Naive B cell (primary cell): Measurements from ENCODE around the gene MFRP. TPM values are rescaled to one million over a fixed set of nuclear protein-coding genes. Genes with fewer than 3 reads are reported as not detected.
A peak's percentile ranks its signal among the peaks of the same experiment; 100 is the strongest.

Experiments
- ATAC-seq, 2 donors: fragments of 150-1000 bp; cut with Tn5 transposase; 2 replicates each; pipeline ENCODE4 v1.10.0; 2021; ENCODE audit warnings: low read depth in 2 of 2, mild to moderate bottlenecking in 2 of 2, moderate library complexity in 2 of 2
- DNase-seq: peaks from one replicate; pipeline ENCODE4 v3.0.0; 2022
- H3K27ac Mint-ChIP-seq, 6 donors: one replicate each; pipeline ENCODE4 v1.8.0; 2020 to 2022; ENCODE audit warnings: mild to moderate bottlenecking in 6 of 6, mixed read lengths in 6 of 6, moderate library complexity in 5 of 6, inconsistent platforms in 2 of 6
- H3K27me3 Mint-ChIP-seq, 3 donors: one replicate each; pipeline ENCODE4 v1.8.0; 2021 to 2022; ENCODE audit warnings: mixed read lengths in 3 of 3, mild to moderate bottlenecking in 1 of 3
- H3K36me3 Mint-ChIP-seq, 2 donors: one replicate each; pipeline ENCODE4 v1.8.0; 2020 to 2022; ENCODE audit warnings: mixed read lengths in 2 of 2, inconsistent platforms in 1 of 2, mild to moderate bottlenecking in 1 of 2
- H3K4me1 Mint-ChIP-seq, 3 donors: one replicate each; pipeline ENCODE4 v1.8.0; 2020 to 2022; ENCODE audit warnings: mixed read lengths in 3 of 3, inconsistent platforms in 1 of 3, mild to moderate bottlenecking in 1 of 3, moderate library complexity in 1 of 3
- H3K4me3 Mint-ChIP-seq, 8 donors: one replicate each; pipeline ENCODE4 v1.8.0; 2020 to 2022; ENCODE audit warnings: mild to moderate bottlenecking in 8 of 8, mixed read lengths in 8 of 8, moderate library complexity in 8 of 8, inconsistent platforms in 2 of 8
- H3K9me3 Mint-ChIP-seq, 7 donors: one replicate each; pipeline ENCODE4 v1.8.0; 2020 to 2022; ENCODE audit warnings: mixed read lengths in 7 of 7, mild to moderate bottlenecking in 5 of 7, inconsistent platforms in 2 of 7, moderate library complexity in 1 of 7
- polyA plus RNA-seq, 6 donors: library from polyadenylated mRNA; unstranded; fragments of 300-500 nt; fragmentation: Illumina TruSeq; gene quantifications; one replicate each; pipeline ENCODE4 v1.2.3, GENCODE V29; 2021; ENCODE audit warnings: low read depth in 6 of 6

Gene MFRP
- polyA plus RNA-seq, 6 donors from 2014 or later, result not detected

DNA sequence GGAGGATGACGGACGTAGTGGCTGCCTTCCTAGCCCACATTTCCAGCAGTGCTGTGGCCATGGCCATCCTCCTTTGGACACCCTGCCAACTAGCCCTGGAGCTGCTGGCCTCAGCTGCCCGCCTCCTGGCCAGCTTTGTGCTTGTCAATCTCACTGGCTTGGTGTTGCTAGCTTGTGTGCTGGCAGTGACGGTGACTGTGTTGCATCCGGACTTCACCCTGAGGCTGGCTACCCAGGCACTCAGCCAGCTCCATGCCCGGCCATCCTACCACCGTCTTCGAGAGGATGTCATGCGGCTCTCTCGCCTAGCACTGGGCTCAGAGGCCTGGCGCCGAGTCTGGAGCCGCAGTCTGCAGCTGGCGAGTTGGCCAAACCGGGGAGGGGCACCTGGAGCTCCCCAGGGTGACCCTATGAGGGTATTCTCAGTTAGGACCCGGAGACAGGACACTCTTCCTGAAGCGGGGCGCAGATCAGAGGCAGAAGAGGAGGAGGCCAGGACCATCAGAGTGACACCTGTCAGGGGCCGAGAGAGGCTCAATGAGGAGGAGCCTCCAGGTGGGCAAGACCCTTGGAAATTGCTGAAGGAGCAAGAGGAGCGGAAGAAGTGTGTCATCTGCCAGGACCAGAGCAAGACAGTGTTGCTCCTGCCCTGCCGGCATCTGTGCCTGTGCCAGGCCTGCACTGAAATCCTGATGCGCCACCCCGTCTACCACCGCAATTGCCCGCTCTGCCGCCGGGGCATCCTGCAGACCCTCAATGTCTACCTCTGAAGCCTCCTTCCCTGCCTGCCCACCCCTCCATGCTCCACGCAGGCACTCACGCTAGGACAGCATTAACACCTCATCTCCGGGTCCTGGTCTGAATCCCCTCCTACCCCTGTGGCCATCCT, 10.6 kb downstream of the MFRP start:
- H3K4me3 Mint-ChIP-seq, result peak overlapping the region; percentile 93 to 100 (median 97)
- H3K36me3 Mint-ChIP-seq, result peaks cover 0 to 16% of the 10 kb centered on the region in 2 donors
- peaks cover 29 to 66% (median 60%) of the 10 kb centered on the region in 3 donors for H3K4me1 Mint-ChIP-seq
- DNase-seq (no peak), ATAC-seq (no peak)
- peak overlapping the region in 3 of 6 donors; percentile 14 to 98 (median 69) for H3K27ac Mint-ChIP-seq
- no peaks in the 10 kb centered on the region for H3K9me3 Mint-ChIP-seq
- peaks cover 12 to 17% (median 13%) of the 10 kb centered on the region in 3 donors for H3K27me3 Mint-ChIP-seq

DNA sequence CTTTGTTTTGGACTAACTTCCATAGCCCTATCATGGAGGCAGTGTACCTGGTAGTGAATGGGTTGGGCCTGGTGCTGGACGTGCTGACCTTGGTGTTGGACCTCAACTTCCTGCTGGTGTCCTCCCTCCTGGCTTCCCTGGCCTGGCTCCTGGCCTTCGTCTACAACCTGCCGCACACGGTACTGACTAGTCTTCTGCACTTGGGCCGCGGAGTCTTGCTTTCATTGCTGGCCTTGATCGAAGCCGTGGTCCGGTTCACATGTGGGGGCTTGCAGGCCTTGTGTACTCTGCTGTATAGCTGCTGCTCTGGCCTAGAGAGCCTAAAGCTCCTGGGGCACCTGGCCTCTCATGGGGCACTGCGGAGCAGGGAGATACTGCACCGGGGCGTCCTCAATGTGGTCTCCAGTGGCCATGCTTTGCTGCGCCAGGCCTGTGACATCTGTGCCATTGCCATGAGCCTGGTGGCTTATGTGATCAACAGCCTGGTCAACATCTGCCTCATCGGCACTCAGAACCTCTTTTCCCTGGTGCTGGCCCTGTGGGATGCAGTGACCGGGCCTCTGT, 11.3 kb downstream of the MFRP start:
- DNase-seq, result no peak
- Mint-ChIP-seq H3K36me3 (peaks cover 0 to 16% of the 10 kb centered on the region in 2 donors), H3K27ac (peak overlapping the region in 4 of 6 donors; percentile 96 to 99 (median 98)), H3K9me3 (no peaks in the 10 kb centered on the region), H3K4me3 (peak overlapping the region; percentile 93 to 100 (median 97)), H3K27me3 (peaks cover 10 to 17% (median 11%) of the 10 kb centered on the region in 3 donors), H3K4me1 (peaks cover 27 to 62% (median 56%) of the 10 kb centered on the region in 3 donors)
- ATAC-seq, result no peak

DNA sequence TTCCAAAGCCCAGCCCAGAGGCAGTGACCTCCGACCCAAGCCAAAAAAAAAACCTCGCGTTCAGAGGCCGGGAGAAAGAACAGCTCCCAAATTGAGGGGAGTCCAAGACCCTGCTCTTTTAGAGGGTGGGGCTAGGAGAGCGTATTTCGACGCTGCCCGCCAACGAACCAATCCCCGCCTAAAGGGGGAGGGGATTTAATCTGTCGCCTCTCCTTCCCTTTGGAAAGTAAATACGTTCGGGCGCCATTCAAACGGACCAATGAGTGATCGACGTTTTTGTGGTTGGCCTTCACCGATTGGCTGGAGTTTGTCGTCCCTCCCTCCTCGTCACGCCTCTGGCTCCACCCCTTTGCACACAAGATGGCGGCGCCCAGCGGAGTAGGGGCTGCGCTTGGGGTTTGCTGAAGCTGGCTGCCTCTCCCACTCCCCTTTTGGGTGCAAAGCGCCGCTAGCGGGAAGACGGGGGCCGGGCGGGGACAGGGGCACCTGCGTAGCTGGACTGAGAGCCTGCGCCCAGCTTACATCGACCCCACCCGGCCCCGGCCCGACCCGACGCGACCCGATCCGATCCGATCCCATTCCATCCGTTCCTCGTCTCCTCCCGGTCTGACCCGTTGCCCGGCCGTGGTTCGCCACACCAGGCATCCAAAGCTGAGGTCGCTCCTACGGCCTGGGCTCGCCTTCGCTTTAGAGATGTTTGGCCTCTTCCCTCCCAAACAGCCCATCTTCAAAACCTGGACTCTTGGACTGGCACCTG, 12.2 kb downstream of the MFRP start, which contains the start of gene RNF26:
Gene RNF26 (plus strand): TSS at position 354 of the 757 bp plus-strand sequence. CDS start 596 bp downstream, outside the sequence.
- peak; percentile 93 for DNase-seq
- peak within 1 kb of the TSS; percentile 94 to 99 (median 97) for H3K27ac Mint-ChIP-seq
- peaks cover 26 to 60% (median 55%) of the 10 kb centered on the region in 3 donors for H3K4me1 Mint-ChIP-seq
- H3K27me3 Mint-ChIP-seq, result peaks cover 8 to 15% (median 13%) of the 10 kb centered on the region in 3 donors
- H3K4me3 Mint-ChIP-seq, result peak within 1 kb of the TSS; percentile 93 to 100 (median 97)
- ATAC-seq, result peak; percentile 96 to 97
- H3K9me3 Mint-ChIP-seq, result no peaks in the 10 kb centered on the region
- H3K36me3 Mint-ChIP-seq, result peaks cover 0 to 14% of the 10 kb centered on the region in 2 donors

DNA sequence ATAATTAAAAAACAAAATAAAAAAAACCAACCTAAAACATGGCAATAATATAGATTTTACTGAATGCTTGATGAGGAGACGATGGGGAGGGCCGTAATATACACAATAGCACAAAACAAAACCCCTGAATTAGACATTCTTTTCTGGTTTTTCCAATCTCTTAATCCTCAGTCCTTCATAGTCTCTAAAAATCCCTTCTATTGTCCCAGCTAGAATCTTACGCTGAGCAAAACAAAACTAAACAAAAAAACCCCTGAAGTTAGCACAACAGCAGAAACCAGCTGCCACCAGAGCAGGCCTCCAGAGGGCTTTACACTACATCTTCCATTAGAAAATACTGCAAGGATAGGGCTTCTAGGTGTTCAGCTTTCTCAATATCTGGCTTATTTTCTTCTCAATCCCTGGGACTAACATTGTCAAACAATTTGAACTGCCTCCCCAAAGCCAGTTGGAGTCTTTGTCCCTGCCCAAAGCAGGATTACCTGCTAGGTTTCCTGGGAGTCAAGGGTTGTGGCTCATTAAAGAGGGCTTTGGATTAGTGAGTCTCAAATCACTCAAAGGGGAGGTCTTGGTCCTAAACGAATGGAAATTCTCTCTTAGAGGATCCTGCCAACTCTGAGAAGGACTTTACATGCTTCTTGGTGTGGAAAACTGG, 14.3 kb downstream of the MFRP start:
- Mint-ChIP-seq H3K36me3 (peaks cover 0 to 5% of the 10 kb centered on the region in 2 donors), H3K4me3 (peak overlapping the region in 6 of 8 donors; percentile 37 to 99 (median 94)), H3K27ac (peak overlapping the region in 2 of 6 donors; percentile 15 to 45), H3K9me3 (no peaks in the 10 kb centered on the region), H3K27me3 (peaks cover 0 to 8% (median 5%) of the 10 kb centered on the region in 3 donors), H3K4me1 (peaks cover 23 to 41% (median 40%) of the 10 kb centered on the region in 3 donors)
- no peak for DNase-seq
- ATAC-seq, result no peak

DNA sequence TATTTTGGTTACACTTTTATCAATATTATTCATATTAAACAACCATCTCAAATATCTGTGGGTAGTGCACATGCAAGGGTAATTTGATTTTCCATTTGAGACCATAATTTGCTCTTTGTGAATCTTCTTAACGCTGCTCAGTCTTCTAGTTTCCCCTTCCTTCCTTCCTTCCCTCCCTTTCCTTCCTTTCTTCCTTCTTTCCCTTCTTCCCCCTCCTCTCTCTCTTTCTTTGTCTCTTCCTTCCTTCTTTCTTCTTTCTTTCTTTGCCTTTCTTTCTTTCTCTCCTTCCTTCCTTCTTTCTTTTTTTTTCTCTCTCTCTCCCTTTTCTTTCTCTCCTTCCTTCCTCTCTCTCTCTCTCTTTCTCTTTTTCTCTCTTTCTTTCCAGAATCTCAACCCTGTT, 16.3 kb downstream of the MFRP start:
- H3K36me3 Mint-ChIP-seq, result peaks cover 0 to 5% of the 10 kb centered on the region in 2 donors
- peaks cover 0 to 8% (median 5%) of the 10 kb centered on the region in 3 donors for H3K27me3 Mint-ChIP-seq
- DNase-seq, result no peak
- no peak for ATAC-seq
- H3K4me1 Mint-ChIP-seq, result peaks cover 16 to 23% (median 20%) of the 10 kb centered on the region in 3 donors
- H3K4me3 Mint-ChIP-seq, result no peak overlapping the region
- peak overlapping the region in 1 of 6 donors; percentile 21 for H3K27ac Mint-ChIP-seq
- no peaks in the 10 kb centered on the region for H3K9me3 Mint-ChIP-seq

DNA sequence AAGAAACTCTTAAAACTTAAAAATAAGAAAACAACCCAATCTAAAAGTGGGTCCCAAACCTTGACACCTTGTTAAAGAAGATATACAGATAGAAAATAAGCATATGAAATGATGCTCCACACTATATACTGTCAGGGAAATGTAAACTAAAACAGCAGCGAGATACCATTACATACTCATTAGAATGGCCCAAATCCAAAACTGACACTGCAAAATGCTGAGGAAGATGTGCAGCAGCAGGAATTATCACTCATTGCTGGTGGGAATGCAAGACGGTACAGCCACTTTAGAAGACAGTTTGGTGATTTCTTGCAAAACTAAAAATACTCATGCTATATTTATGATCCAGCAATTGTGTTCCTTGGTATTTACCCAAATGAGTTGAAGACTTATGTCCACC, 17.2 kb downstream of the MFRP start:
- H3K36me3 Mint-ChIP-seq, result no peaks in the 10 kb centered on the region
- peaks cover 10 to 15% (median 13%) of the 10 kb centered on the region in 3 donors for H3K4me1 Mint-ChIP-seq
- ATAC-seq, result no peak

DNA sequence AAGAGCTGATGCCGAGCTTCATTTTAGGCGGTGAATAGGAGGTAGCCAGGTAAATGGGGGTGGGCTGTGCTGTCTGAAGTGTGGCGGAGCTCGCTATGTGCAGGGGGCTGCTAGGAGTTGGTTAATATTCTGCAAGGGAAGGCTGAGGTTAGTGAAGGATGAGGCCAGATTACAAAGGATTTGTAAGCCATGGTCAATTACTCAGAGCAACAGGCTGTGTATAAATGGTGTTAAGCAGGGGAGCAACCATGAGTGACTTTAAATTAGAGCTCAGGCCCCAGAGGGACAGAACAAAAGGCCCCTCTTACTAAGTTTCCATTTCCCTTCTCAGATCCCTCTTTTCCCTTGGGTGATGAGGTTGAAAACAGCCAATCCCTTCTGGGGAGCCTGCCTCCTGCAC, 22.3 kb downstream of the MFRP start:
- Mint-ChIP-seq H3K9me3 (no peaks in the 10 kb centered on the region), H3K36me3 (no peaks in the 10 kb centered on the region), H3K27ac (no peak overlapping the region), H3K4me3 (no peak overlapping the region), H3K27me3 (peaks cover 2 to 18% (median 16%) of the 10 kb centered on the region in 3 donors), H3K4me1 (peaks cover 21 to 33% (median 26%) of the 10 kb centered on the region in 3 donors)
- ATAC-seq, result no peak
- DNase-seq, result no peak

More for the DNA sequence above, 17.2 kb downstream of the MFRP start:
- H3K4me3 Mint-ChIP-seq, result no peak overlapping the region
- no peak for DNase-seq
- no peak overlapping the region for H3K27ac Mint-ChIP-seq
- H3K9me3 Mint-ChIP-seq, result no peaks in the 10 kb centered on the region
- H3K27me3 Mint-ChIP-seq, result peaks cover 0 to 8% (median 5%) of the 10 kb centered on the region in 3 donors

DNA sequence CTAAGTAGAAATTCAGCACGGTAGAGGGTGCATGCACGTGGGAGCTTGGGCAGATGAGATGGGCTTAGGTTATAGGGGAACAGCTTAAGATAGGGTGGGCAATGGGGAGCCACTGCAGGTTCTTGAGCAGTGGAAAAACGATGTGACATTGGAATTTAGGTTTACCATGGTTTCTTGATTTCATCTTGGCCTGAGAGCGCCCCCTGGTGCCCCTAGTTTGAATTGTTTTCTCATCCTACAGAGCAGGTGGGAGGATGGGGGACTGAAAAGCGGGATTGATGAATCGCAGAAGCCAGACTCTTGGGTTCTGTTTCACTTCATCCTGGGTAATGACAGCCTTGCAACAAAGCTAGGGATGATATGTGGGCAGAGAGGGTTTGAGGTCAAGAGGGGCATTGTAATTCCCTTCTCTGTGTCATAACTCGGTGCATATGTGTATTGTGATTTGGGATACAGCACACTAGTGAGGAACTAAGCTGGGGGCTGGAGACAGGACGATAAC, 22.9 kb downstream of the MFRP start:
- H3K4me3 Mint-ChIP-seq, result peak overlapping the region in 4 of 8 donors; percentile 3 to 69 (median 18)
- H3K9me3 Mint-ChIP-seq, result no peaks in the 10 kb centered on the region
- H3K4me1 Mint-ChIP-seq, result peaks cover 21 to 39% (median 30%) of the 10 kb centered on the region in 3 donors
- DNase-seq (peak; percentile 61), ATAC-seq (peak in 1 of 2 donors; percentile 15)
- no peaks in the 10 kb centered on the region for H3K36me3 Mint-ChIP-seq
- H3K27ac Mint-ChIP-seq, result peak overlapping the region in 1 of 6 donors; percentile 22
- H3K27me3 Mint-ChIP-seq, result peaks cover 2 to 25% (median 22%) of the 10 kb centered on the region in 3 donors

DNA sequence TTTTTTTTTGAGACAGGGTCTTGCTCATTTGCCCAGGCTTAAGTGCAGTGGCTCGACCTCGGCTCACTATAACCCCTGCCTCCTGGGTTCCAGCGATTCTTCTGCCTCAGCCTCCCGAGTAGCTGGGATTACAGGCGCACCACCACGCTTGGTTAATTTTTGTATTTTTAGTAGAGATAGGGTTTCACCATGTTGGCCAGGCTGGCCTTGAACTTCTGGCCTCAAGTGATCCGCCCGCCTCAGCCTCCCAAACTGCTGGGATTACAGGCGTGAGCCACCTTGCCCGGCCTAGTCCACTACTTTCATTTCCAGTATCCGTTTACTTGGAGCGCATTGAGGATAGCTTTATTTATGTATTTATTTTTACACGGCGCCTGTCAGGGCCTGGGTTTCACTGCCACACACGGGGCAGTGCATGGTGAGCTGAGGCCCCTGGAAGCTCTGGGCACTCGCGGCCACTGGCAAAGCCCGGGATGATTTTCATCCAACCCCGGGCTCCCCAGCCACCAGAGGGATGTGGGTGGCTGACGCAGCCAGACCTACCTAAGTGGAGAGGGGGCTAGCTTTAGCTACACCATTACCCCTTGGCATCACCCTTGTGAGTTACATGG, 23.5 kb downstream of the MFRP start:
- Mint-ChIP-seq H3K9me3 (no peaks in the 10 kb centered on the region), H3K27ac (no peak overlapping the region), H3K4me1 (peaks cover 21 to 39% (median 30%) of the 10 kb centered on the region in 3 donors), H3K27me3 (peaks cover 5 to 27% (median 23%) of the 10 kb centered on the region in 3 donors), H3K4me3 (peak overlapping the region in 3 of 8 donors; percentile 3 to 55 (median 15)), H3K36me3 (no peaks in the 10 kb centered on the region)
- DNase-seq (no peak), ATAC-seq (no peak)

DNA sequence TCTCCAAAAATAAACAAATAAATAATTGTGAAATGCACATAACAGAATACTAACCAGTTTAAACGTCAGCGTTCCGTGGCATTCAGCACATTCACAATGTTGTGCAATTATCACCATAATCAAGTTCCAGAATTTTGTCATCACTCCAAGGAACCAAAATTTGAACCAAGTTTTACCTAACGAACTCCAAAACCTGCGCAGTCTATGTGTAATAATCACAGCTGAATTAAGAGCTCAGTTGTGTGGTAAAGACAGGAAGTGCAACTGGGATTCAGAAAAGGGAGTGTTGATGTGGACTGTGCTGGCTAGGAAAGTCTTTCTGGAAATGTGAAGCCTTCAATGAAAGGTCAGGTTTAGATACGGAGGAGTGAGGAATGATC, 24.2 kb downstream of the MFRP start:
- DNase-seq (no peak), ATAC-seq (no peak)
- H3K27me3 Mint-ChIP-seq, result peaks cover 5 to 27% (median 27%) of the 10 kb centered on the region in 3 donors
- H3K4me3 Mint-ChIP-seq, result peak overlapping the region in 3 of 8 donors; percentile 55 to 89 (median 87)
- H3K27ac Mint-ChIP-seq, result peak overlapping the region in 1 of 6 donors; percentile 19
- no peaks in the 10 kb centered on the region for H3K36me3 Mint-ChIP-seq
- no peaks in the 10 kb centered on the region for H3K9me3 Mint-ChIP-seq
- peaks cover 25 to 39% (median 30%) of the 10 kb centered on the region in 3 donors for H3K4me1 Mint-ChIP-seq

DNA sequence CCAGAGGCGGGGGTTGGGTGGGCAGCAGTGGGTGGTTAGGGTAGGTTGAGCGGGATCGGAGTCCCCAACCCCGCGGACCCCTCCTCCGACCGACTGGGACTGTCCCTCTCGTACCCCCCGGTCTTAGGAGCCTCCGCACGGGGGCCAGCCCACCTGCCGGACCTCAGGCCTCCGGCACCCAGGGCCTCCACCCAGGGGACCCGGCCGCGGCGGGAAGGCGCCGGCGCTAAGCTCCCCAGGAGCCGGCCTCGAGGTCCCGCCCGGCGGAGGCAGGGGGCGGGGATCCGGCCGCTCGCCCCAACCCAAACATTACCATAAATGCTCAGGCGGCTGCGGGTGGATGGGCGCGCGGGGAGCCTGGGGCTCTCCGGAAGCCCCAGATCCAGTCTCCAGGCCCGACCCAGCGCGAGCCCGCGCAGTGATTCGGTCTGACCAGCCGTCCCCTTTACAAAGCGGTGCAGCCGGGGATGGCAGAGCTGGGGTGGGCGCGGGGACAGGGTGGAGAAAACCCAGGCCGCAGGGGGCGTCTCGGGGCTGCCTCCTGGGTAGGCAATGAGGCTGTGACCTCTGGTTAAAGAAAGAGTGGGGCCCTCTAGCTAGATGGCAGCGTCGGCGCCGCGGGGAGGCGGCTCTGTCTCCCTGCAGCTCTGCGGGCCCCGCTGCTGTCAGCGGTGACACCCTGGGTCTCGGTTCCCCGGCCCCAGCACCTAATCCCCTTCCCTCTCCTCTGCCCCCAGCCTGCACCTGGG, 25.6 kb downstream of the MFRP start:
- Mint-ChIP-seq H3K4me1 (peaks cover 29 to 42% (median 30%) of the 10 kb centered on the region in 3 donors), H3K36me3 (no peaks in the 10 kb centered on the region), H3K4me3 (peak overlapping the region; percentile 84 to 95 (median 88)), H3K27ac (peak overlapping the region in 2 of 6 donors; percentile 63 to 83), H3K9me3 (no peaks in the 10 kb centered on the region), H3K27me3 (peaks cover 5 to 31% (median 27%) of the 10 kb centered on the region in 3 donors)
- DNase-seq (peak; percentile 48), ATAC-seq (peak; percentile 73 to 75)
